GM19463 (cell line): Measurements from ENCODE around the gene CES5A.
"Not testable (repeated sequence)": the region's sequence is repeated elsewhere in the genome, so short reads cannot be mapped to it uniquely, and the experiment has no call there.

Experiments used
- ATAC-seq: cut with Tn5 transposase; IDR thresholded peaks from one replicate; pipeline ENCODE4 v1.9.1; 2021; ENCODE audit warnings: mild to moderate bottlenecking, moderate library complexity; ENCODE audit not compliant: unreplicated experiment

Gene CES5A

GRCh38 chr16:55875273-55875672 is at the start of gene CES5A:
Gene CES5A, minus strand, starts transcription at chr16:55875373. Its CDS starts 152 bp downstream, at chr16:55875221.
- ATAC-seq: no peak

GRCh38 chr16:55922662-55923061 is 47.5 kb upstream of the CES5A start:
- no peak for ATAC-seq

- no peak for ATAC-seq
Observed at GRCh38 chr16:55917373-55918160, 42.4 kb upstream of the CES5A start.

- ATAC-seq: no peak
Observed at GRCh38 chr16:55915096-55915827, 40.1 kb upstream of the CES5A start.

GRCh38 chr16:55914383-55914782 is 39.2 kb upstream of the CES5A start:
- no peak for ATAC-seq

GRCh38 chr16:55913716-55914115 is 38.5 kb upstream of the CES5A start:
- ATAC-seq: no peak

GRCh38 chr16:55913121-55913520 is 37.9 kb upstream of the CES5A start:
- not testable (repeated sequence) for ATAC-seq

- ATAC-seq: no peak
Observed at GRCh38 chr16:55912022-55912421, 36.8 kb upstream of the CES5A start.

- no peak for ATAC-seq
Observed at GRCh38 chr16:55911616-55912015, 36.4 kb upstream of the CES5A start.

GRCh38 chr16:55909876-55910275 is 34.7 kb upstream of the CES5A start:
- no peak for ATAC-seq

GRCh38 chr16:55908641-55909040 is 33.5 kb upstream of the CES5A start:
- no peak for ATAC-seq

- ATAC-seq: no peak
Observed at GRCh38 chr16:55907661-55908060, 32.5 kb upstream of the CES5A start.

GRCh38 chr16:55906123-55906522 is 30.9 kb upstream of the CES5A start:
- ATAC-seq: no peak

GRCh38 chr16:55905651-55906050 is 30.5 kb upstream of the CES5A start:
- ATAC-seq: no peak

GRCh38 chr16:55901566-55902217 is 26.5 kb upstream of the CES5A start:
- no peak for ATAC-seq

GRCh38 chr16:55900616-55901393 is 25.6 kb upstream of the CES5A start:
- ATAC-seq: no peak

- ATAC-seq: no peak
Observed at GRCh38 chr16:55899857-55900256, 24.7 kb upstream of the CES5A start.

GRCh38 chr16:55898592-55898991 is 23.4 kb upstream of the CES5A start:
- no peak for ATAC-seq

- no peak for ATAC-seq
Observed at GRCh38 chr16:55892821-55893220, 17.6 kb upstream of the CES5A start.

- no peak for ATAC-seq
Observed at GRCh38 chr16:55889518-55889917, 14.3 kb upstream of the CES5A start.

- no peak for ATAC-seq
Observed at GRCh38 chr16:55888546-55888945, 13.4 kb upstream of the CES5A start.
